Measurements from ENCODE around the gene AUTS2.

DNA sequence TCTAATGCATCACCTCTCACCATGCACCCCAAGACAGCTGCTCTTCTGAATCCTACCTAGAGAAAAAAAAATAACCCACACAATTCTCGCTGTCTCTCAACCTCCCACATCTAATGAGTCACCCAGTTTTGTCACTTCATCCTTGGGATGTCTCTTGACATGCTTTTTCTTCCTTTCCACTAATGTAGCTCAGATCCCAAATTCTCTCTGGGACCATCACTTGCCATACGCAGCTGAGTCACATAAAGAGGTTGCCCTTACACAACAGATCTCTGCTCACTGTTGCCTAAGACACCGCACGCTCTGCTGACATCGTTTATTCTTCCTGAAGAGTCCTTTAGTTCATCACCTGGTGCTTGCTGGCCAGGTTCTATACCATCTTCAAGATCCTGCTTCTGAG is 927.7 kb downstream of the AUTS2 start:
- TF ChIP-seq, protein P1, sequence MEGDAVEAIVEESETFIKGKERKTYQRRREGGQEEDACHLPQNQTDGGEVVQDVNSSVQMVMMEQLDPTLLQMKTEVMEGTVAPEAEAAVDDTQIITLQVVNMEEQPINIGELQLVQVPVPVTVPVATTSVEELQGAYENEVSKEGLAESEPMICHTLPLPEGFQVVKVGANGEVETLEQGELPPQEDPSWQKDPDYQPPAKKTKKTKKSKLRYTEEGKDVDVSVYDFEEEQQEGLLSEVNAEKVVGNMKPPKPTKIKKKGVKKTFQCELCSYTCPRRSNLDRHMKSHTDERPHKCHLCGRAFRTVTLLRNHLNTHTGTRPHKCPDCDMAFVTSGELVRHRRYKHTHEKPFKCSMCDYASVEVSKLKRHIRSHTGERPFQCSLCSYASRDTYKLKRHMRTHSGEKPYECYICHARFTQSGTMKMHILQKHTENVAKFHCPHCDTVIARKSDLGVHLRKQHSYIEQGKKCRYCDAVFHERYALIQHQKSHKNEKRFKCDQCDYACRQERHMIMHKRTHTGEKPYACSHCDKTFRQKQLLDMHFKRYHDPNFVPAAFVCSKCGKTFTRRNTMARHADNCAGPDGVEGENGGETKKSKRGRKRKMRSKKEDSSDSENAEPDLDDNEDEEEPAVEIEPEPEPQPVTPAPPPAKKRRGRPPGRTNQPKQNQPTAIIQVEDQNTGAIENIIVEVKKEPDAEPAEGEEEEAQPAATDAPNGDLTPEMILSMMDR (IDR thresholded peaks at IDR 0.05 in 8 of 11, conservative IDR thresholded peaks at IDR 0.05 in 3 of 11), result no peak
- TF ChIP-seq POLR2A (IDR thresholded peaks at IDR 0.05), result no peak

All from spleen (tissue), 7 donors.